ENCODE results near the gene UFD1.
A peak's percentile ranks its signal among the peaks of the same experiment; 100 is the strongest.

UFD1 gene

GRCh38 chr22:19420321-19420720 lies 58.7 kb downstream of the UFD1 start:
- TF ChIP-seq, protein P1, sequence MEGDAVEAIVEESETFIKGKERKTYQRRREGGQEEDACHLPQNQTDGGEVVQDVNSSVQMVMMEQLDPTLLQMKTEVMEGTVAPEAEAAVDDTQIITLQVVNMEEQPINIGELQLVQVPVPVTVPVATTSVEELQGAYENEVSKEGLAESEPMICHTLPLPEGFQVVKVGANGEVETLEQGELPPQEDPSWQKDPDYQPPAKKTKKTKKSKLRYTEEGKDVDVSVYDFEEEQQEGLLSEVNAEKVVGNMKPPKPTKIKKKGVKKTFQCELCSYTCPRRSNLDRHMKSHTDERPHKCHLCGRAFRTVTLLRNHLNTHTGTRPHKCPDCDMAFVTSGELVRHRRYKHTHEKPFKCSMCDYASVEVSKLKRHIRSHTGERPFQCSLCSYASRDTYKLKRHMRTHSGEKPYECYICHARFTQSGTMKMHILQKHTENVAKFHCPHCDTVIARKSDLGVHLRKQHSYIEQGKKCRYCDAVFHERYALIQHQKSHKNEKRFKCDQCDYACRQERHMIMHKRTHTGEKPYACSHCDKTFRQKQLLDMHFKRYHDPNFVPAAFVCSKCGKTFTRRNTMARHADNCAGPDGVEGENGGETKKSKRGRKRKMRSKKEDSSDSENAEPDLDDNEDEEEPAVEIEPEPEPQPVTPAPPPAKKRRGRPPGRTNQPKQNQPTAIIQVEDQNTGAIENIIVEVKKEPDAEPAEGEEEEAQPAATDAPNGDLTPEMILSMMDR (conservative IDR thresholded peaks at IDR 0.05; ENCODE audit: low read depth, low read length): no peak
- H3K4me3 ChIP-seq (ENCODE audit: low read depth, low read length): no peak overlapping the region
- DNase-seq (ENCODE audit: low read depth): no peak

DNA sequence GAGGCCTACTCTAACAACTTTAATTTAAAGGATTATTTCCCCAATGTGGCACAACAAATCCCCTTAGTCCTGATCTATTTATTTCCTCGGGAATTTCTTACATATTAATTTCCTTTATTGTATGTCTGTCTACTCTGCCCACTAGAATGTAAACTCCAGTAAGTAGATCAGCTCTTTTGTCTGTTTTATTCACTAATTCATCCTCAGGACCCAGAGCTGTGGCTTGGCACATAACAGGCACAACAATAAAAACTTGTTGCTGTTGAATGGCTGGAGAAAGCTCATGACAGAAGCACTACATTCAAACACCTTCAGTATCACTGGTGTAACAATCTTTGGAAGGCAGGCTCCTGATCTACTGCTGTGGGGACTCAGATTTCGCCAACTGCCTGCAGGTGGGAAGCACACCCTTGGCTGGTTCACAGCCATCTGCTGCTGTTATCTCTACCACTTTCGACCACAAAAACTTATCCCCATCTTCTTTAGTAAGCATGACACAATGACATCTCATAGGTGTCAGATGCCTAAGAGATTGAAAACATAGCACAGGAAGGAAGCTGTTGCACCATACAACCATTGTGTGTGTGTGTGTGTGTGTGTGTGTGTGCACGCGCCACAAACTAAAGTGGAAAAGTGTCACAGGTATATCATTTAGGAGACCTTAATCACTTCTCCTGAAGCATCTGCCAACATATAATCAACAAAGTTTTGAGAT lies 59.4 kb downstream of the UFD1 start:
- TF ChIP-seq, protein P1 (conservative IDR thresholded peaks at IDR 0.05; ENCODE audit: low read depth, low read length): no peak
- no peak overlapping the region for H3K4me3 ChIP-seq (ENCODE audit: low read depth, low read length)
- peak; percentile 14 for DNase-seq (ENCODE audit: low read depth)

DNA sequence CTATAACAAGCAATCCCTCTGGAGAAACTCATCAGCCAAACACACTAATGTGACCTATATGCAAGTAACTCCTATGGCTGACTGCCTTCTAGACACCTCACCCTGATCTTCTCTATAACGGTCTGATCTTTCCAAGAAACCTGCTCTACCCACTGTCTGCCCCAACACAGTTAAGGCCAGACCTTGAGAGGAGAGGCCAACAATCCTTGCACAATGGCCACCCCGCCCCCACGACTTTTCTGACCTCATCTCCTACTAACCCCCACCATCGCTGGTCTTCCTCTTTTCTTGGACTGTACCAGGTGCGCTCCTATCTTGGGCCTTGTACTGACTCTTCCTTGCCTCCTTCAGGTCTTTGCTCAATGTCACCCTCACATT lies 59.9 kb downstream of the UFD1 start:
- DNase-seq (ENCODE audit: low read depth): no peak
- no peak overlapping the region for H3K4me3 ChIP-seq (ENCODE audit: low read depth, low read length)
- TF ChIP-seq, protein P1 (conservative IDR thresholded peaks at IDR 0.05; ENCODE audit: low read depth, low read length): no peak

GRCh38 chr22:19412923-19413322 lies 66.1 kb downstream of the UFD1 start:
- TF ChIP-seq, protein P1 (conservative IDR thresholded peaks at IDR 0.05; ENCODE audit: low read depth, low read length): no peak
- no peak for DNase-seq (ENCODE audit: low read depth)

DNA sequence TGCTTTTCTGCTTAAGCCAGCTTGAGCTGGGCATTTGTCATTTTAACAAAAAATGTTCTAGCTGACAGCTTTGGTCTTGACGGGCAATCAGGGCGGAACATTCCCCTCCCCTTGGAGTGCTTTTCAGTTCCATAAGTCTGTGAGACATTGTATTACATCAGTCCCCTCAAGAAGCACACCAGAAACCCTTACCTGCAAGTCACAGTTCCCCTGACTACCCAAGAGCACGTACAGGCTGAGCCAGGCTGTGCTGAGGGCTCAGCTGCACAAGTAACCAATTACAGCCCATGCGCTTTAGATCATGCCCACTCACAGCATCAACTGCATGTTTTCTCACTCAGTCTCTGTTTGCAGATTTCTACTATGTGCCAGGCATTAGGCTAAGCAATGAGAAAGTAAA lies 66.5 kb downstream of the UFD1 start:
- DNase-seq (ENCODE audit: low read depth): no peak
- TF ChIP-seq, protein P1 (conservative IDR thresholded peaks at IDR 0.05; ENCODE audit: low read depth, low read length): no peak
- H3K4me3 ChIP-seq (ENCODE audit: low read depth, low read length): no peak overlapping the region

More at GRCh38 chr22:19412923-19413322, 66.1 kb downstream of the UFD1 start:
- no peak overlapping the region for H3K4me3 ChIP-seq (ENCODE audit: low read depth, low read length)

GRCh38 chr22:19411690-19412045 lies 67.3 kb downstream of the UFD1 start:
- TF ChIP-seq, protein P1 (conservative IDR thresholded peaks at IDR 0.05; ENCODE audit: low read depth, low read length): no peak
- no peak for DNase-seq (ENCODE audit: low read depth)
- H3K4me3 ChIP-seq (ENCODE audit: low read depth, low read length): no peak overlapping the region

Data from choroid plexus epithelial cell (primary cell).